Memory B cell (primary cell): ENCODE measurements around the gene PDCD2.
A peak's percentile ranks its signal among the peaks of the same experiment; 100 is the strongest.
"Not testable (repeated sequence)": the region's sequence is repeated elsewhere in the genome, so short reads cannot be mapped to it uniquely, and the experiment has no call there.

Experiments
- ATAC-seq: fragments of 150-1000 bp; cut with Tn5 transposase; 2 replicates; pipeline ENCODE4 v1.10.0; 2021; ENCODE audit warnings: low read depth, mild to moderate bottlenecking, moderate library complexity
- DNase-seq, 2 donors: peaks; one replicate each; pipeline ENCODE4 v3.0.0; 2022; ENCODE audit warnings: low spot score in 2 of 2
- H3K27ac Mint-ChIP-seq: one replicate; pipeline ENCODE4 v1.8.0; 2022; ENCODE audit warnings: mild to moderate bottlenecking, moderate library complexity, mixed read lengths
- H3K27me3 Mint-ChIP-seq: one replicate; pipeline ENCODE4 v1.8.0; 2022; ENCODE audit warnings: mixed read lengths
- H3K36me3 Mint-ChIP-seq: one replicate; pipeline ENCODE4 v1.8.0; 2022; ENCODE audit warnings: mild to moderate bottlenecking, mixed read lengths
- H3K4me1 Mint-ChIP-seq: one replicate; pipeline ENCODE4 v1.8.0; 2022; ENCODE audit warnings: mixed read lengths
- H3K4me3 Mint-ChIP-seq: one replicate; pipeline ENCODE4 v1.8.0; 2022; ENCODE audit warnings: mild to moderate bottlenecking, moderate library complexity, mixed read lengths
- H3K9me3 Mint-ChIP-seq: one replicate; pipeline ENCODE4 v1.8.0; 2022; ENCODE audit warnings: mixed read lengths

PDCD2 gene

GRCh38 chr6:170532867-170533488 is 51.5 kb downstream of the PDCD2 start:
- Mint-ChIP-seq H3K27ac (peak overlapping the region; percentile 31), H3K4me3 (no peak overlapping the region), H3K36me3 (peaks cover 26% of the 10 kb centered on the region), H3K27me3 (no peaks in the 10 kb centered on the region), H3K9me3 (no peaks in the 10 kb centered on the region), H3K4me1 (no peaks in the 10 kb centered on the region)
- DNase-seq = no peak
- ATAC-seq = no peak

GRCh38 chr6:170529839-170530469 is 54.5 kb downstream of the PDCD2 start:
- Mint-ChIP-seq H3K27ac (no peak overlapping the region), H3K4me1 (no peaks in the 10 kb centered on the region), H3K27me3 (no peaks in the 10 kb centered on the region), H3K36me3 (peaks cover 4% of the 10 kb centered on the region), H3K9me3 (no peaks in the 10 kb centered on the region), H3K4me3 (no peak overlapping the region)
- ATAC-seq (peak; percentile 70), DNase-seq (peak; percentile 47 to 56)

GRCh38 chr6:170527995-170528394 is 56.4 kb downstream of the PDCD2 start:
- H3K27me3 Mint-ChIP-seq, H3K27ac Mint-ChIP-seq, ATAC-seq, DNase-seq, H3K4me1 Mint-ChIP-seq, H3K9me3 Mint-ChIP-seq, H3K4me3 Mint-ChIP-seq, H3K36me3 Mint-ChIP-seq: not testable (repeated sequence)

- H3K4me3 Mint-ChIP-seq = no peak overlapping the region
- no peaks in the 10 kb centered on the region for H3K36me3 Mint-ChIP-seq
- no peak for ATAC-seq
- H3K9me3 Mint-ChIP-seq = no peaks in the 10 kb centered on the region
- no peak for DNase-seq
- peaks cover 2% of the 10 kb centered on the region for H3K27me3 Mint-ChIP-seq
- H3K4me1 Mint-ChIP-seq = no peaks in the 10 kb centered on the region
- H3K27ac Mint-ChIP-seq = no peak overlapping the region
These were observed 58.6 kb downstream of the PDCD2 start for GRCh38 chr6:170525795-170526194.
